Parathyroid adenoma (tissue), 2 donors: ENCODE data around the gene NOS2.
"Not testable (repeated sequence)": the region's sequence is repeated elsewhere in the genome, so short reads cannot be mapped to it uniquely, and the experiment has no call there.

Experiments
- H2AFZ ChIP-seq: fragments of 300-600 bp; sonication (generic); one replicate; pipeline ENCODE4 v1.7.0; 2017; ENCODE audit warnings: antibody characterized with exemption, mild to moderate bottlenecking
- H3K27ac ChIP-seq: fragments of 300-600 bp; sonication (generic); one replicate; pipeline ENCODE4 v1.7.0; 2017
- H3K27me3 ChIP-seq: fragments of 300-600 bp; sonication (generic); one replicate; pipeline ENCODE4 v1.7.0; 2017; ENCODE audit warnings: low read length; ENCODE audit not compliant: control insufficient read depth, insufficient read depth
- H3K36me3 ChIP-seq: fragments of 300-600 bp; sonication (generic); one replicate; pipeline ENCODE4 v1.7.0; 2017; ENCODE audit warnings: low read length; ENCODE audit not compliant: control insufficient read depth, insufficient read depth
- H3K4me1 ChIP-seq: fragments of 300-600 bp; sonication (generic); one replicate; pipeline ENCODE4 v1.7.0; 2017; ENCODE audit warnings: control low read depth
- H3K4me2 ChIP-seq: fragments of 300-600 bp; sonication (generic); one replicate; pipeline ENCODE4 v1.7.0; 2017; ENCODE audit warnings: low read length
- H3K4me3 ChIP-seq: fragments of 300-600 bp; sonication (generic); one replicate; pipeline ENCODE4 v1.7.0; 2017; ENCODE audit warnings: low read depth, low read length
- H3K79me2 ChIP-seq: fragments of 300-600 bp; sonication (generic); one replicate; pipeline ENCODE4 v1.7.0; 2017; ENCODE audit warnings: control low read depth
- H3K9ac ChIP-seq: fragments of 300-600 bp; sonication (generic); one replicate; pipeline ENCODE4 v1.7.0; 2017; ENCODE audit warnings: mild to moderate bottlenecking
- H3K9me3 ChIP-seq: fragments of 300-600 bp; sonication (generic); one replicate; pipeline ENCODE4 v1.7.0; 2017; ENCODE audit warnings: low read length; ENCODE audit not compliant: control insufficient read depth
- TF ChIP-seq, protein P1 (sequence below): fragments of 300-600 bp; sonication (generic); IDR thresholded peaks from one replicate; pipeline ENCODE4 v1.7.0; 2017; ENCODE audit warnings: antibody characterized with exemption, mild to moderate bottlenecking
- donor health status: primary hyperparathyroidism.

NOS2 gene

DNA sequence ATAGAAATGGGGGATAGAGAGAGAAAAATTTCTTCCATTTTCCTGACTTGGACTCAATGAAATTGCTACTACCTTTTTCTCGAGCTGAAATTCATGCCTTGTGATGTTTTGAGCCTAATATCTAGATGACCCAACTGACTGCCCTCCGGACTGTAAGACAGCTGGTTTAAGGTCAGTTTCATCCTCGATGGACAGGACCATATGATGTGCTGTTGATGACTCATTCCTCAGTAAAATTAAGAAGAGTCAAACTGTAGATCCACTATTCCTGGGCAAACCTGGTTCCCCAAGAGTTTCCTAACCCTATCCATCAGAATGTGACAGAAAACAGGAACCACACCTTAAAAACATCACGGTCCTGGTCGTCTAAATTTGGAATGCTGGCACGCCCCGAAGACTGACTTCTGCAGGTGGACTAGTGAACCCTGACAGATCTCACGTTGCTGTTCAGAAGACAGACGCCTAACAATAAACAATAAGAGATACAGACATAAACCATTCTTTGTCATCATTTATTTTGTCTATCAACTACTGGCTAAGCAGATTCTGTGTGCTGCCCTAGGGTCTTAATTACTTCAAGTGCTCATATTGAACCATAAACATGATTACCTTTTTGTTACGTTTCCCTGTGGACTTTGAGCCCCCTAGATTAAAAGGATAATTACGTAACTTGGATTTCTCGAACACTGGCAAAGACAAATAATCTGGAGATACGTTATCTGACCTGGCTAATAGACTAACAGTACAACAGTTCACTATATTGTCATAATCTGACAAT, 45.1 kb upstream of the NOS2 start:
- no peaks in the 10 kb centered on the region for H3K4me1 ChIP-seq
- TF ChIP-seq, protein P1, sequence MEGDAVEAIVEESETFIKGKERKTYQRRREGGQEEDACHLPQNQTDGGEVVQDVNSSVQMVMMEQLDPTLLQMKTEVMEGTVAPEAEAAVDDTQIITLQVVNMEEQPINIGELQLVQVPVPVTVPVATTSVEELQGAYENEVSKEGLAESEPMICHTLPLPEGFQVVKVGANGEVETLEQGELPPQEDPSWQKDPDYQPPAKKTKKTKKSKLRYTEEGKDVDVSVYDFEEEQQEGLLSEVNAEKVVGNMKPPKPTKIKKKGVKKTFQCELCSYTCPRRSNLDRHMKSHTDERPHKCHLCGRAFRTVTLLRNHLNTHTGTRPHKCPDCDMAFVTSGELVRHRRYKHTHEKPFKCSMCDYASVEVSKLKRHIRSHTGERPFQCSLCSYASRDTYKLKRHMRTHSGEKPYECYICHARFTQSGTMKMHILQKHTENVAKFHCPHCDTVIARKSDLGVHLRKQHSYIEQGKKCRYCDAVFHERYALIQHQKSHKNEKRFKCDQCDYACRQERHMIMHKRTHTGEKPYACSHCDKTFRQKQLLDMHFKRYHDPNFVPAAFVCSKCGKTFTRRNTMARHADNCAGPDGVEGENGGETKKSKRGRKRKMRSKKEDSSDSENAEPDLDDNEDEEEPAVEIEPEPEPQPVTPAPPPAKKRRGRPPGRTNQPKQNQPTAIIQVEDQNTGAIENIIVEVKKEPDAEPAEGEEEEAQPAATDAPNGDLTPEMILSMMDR = no peak
- no peak overlapping the region for H3K9ac ChIP-seq
- H3K4me3 ChIP-seq = no peak overlapping the region
- H3K4me2 ChIP-seq = no peak overlapping the region
- H2AFZ ChIP-seq = no peak overlapping the region
- no peak overlapping the region for H3K27ac ChIP-seq
- no peaks in the 10 kb centered on the region for H3K27me3 ChIP-seq
- no peaks in the 10 kb centered on the region for H3K9me3 ChIP-seq
- H3K79me2 ChIP-seq = no peaks in the 10 kb centered on the region
- no peaks in the 10 kb centered on the region for H3K36me3 ChIP-seq

DNA sequence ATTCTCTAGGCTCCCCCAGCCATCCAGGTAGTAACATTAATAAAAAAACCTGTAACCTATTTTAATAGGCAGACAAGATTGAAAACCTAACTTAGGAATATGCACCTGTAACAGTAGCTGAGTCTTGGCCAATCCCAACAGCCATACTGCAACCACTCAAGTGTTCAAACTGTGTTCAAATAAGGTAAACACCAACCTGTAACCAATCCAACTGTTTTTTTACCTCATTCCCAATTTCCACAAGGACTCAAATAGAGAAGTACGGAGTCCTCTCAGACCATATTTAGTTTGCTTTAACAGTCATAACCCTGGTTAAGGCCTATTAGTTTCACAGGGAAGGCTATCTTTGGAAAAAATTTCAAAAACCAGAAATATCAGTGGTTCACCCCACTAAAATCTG, 40.4 kb upstream of the NOS2 start:
- H3K9ac ChIP-seq = no peak overlapping the region
- no peak overlapping the region for H3K4me2 ChIP-seq
- H3K36me3 ChIP-seq = no peaks in the 10 kb centered on the region
- no peaks in the 10 kb centered on the region for H3K79me2 ChIP-seq
- H3K27ac ChIP-seq = no peak overlapping the region
- no peaks in the 10 kb centered on the region for H3K4me1 ChIP-seq
- TF ChIP-seq, protein P1 = no peak
- H3K4me3 ChIP-seq = no peak overlapping the region
- no peaks in the 10 kb centered on the region for H3K27me3 ChIP-seq
- H2AFZ ChIP-seq = no peak overlapping the region
- no peaks in the 10 kb centered on the region for H3K9me3 ChIP-seq

DNA sequence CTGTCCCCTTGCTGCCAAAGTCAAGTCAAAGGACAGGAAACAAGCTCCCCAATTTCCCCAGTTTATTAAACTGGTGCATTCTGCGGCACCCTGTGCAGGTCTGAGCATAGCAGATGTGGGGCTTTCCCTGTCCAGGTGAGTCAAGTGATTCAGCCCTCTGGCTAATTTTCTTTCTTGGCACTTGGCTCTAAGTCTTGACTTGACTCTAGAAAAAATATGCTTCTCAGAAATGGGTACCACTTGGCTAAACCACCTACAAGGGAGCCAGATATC, 40.0 kb upstream of the NOS2 start:
- not testable (repeated sequence) for H2AFZ ChIP-seq, H3K9me3 ChIP-seq, H3K27me3 ChIP-seq, H3K27ac ChIP-seq, H3K4me1 ChIP-seq, H3K36me3 ChIP-seq, H3K4me2 ChIP-seq, H3K79me2 ChIP-seq, H3K4me3 ChIP-seq, H3K9ac ChIP-seq

DNA sequence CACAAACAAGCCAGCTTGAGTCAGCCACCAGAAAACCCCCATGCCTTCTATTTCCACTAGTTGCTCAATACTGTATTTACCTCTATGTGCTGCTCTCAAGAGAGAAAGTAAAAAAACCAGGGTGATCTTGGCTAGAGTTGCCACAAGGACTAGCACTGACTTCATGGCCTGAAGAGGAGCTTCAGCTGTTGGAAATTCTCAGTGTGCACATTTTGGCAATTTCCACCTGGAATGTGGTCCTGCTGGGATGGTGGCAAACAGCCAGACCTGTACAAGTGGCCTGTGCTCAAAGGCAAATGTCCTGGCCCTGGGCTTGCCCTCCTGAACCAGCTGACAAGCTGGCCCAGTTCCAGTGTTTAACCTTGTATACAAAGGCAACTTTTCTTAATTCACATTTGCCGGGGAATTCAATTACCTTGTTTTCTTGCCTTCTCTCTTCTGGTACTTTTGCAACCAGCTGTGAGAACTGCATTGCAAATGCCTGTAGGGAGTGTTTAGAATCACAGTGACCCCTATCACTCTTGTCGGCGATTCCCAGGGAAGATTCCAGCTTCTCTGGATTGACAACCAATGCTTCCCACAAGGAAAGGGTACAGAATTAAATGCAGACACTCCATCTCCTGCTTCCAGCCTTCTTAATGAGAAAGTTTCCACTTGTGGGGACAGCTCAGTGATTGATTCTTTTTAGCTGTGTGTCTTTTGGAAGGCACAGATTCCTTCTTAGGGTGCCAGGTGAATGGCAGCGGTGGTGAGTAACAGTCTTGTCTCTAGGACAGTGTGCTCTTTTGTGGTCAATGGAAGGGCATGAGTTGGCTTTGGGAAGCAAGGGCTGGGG, 39.5 kb upstream of the NOS2 start:
- not testable (repeated sequence) for H3K27ac ChIP-seq, H2AFZ ChIP-seq, H3K4me2 ChIP-seq, H3K4me1 ChIP-seq, H3K27me3 ChIP-seq, H3K79me2 ChIP-seq, H3K9me3 ChIP-seq, H3K4me3 ChIP-seq, H3K9ac ChIP-seq, H3K36me3 ChIP-seq

DNA sequence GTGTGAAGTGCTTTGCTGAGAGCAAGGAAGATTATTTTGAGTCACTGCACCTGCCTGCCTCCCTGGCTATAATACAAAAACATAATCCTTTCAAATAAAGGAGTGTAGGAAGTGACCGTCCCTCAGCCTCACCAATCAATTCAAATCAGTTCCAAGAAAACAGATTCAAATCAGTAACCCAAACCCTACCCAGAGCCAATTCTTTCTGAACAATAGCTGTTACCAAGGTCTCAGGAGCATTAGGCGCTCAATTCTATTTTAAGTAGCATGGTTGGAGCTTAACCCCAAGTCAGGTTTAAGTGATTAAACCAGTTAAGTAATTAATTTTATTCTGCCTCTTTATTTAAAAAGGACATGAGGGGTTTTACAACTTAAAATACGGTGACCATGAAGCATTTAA, 38.3 kb upstream of the NOS2 start:
- H3K27ac ChIP-seq, H3K9me3 ChIP-seq, H3K36me3 ChIP-seq, H3K9ac ChIP-seq, H3K4me3 ChIP-seq, H3K27me3 ChIP-seq, H2AFZ ChIP-seq, H3K4me2 ChIP-seq, H3K79me2 ChIP-seq, H3K4me1 ChIP-seq: not testable (repeated sequence)

DNA sequence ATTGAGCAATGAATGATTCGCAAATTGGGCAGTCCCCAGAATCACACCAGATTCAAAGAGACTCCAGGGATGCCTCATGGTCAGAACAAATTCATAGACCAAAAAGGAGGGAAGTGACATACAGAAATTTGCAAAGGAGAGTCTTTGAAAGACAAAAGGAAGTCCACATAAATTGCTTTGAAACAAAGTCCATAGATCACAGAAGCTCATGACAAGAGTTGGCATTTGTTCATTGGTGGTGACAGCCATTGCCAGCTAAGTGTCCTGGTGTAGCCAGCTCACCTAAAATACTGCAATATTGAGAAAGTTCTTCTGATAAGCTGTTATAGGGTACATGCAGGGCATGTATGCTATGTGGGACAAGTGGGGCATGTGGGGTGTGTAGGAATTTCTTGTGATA, 37.4 kb upstream of the NOS2 start:
- H3K4me2 ChIP-seq, H3K4me3 ChIP-seq, H3K27me3 ChIP-seq, H3K9ac ChIP-seq, H3K9me3 ChIP-seq, H3K79me2 ChIP-seq, H3K4me1 ChIP-seq, H2AFZ ChIP-seq, H3K27ac ChIP-seq, H3K36me3 ChIP-seq: not testable (repeated sequence)
